HG03175 (cell line): ENCODE results near the gene EXOC6B.
A peak's percentile ranks its signal among the peaks of the same experiment; 100 is the strongest.
"Not testable (repeated sequence)": the region's sequence is repeated elsewhere in the genome, so short reads cannot be mapped to it uniquely, and the experiment has no call there.

Experiments used
- ATAC-seq: cut with Tn5 transposase; IDR thresholded peaks from one replicate; pipeline ENCODE4 v1.9.1; 2021; ENCODE audit warnings: mild to moderate bottlenecking, moderate library complexity; ENCODE audit not compliant: unreplicated experiment

Gene EXOC6B

GRCh38 chr2:72685638-72686213 lies 140.1 kb downstream of the EXOC6B start:
- ATAC-seq = no peak

- no peak for ATAC-seq
Measured at GRCh38 chr2:72682061-72682460, 143.8 kb downstream of the EXOC6B start.

- ATAC-seq = no peak
Measured at GRCh38 chr2:72681016-72681995, 144.5 kb downstream of the EXOC6B start.

GRCh38 chr2:72678024-72678423 lies 147.8 kb downstream of the EXOC6B start:
- peak; percentile 83 for ATAC-seq

- ATAC-seq = no peak
Measured at GRCh38 chr2:72676341-72677025, 149.3 kb downstream of the EXOC6B start.

GRCh38 chr2:72674982-72675915 lies 150.6 kb downstream of the EXOC6B start:
- ATAC-seq = no peak

- no peak for ATAC-seq
Measured at GRCh38 chr2:72673279-72673678, 152.6 kb downstream of the EXOC6B start.

GRCh38 chr2:72669121-72669520 lies 156.7 kb downstream of the EXOC6B start:
- ATAC-seq = no peak

GRCh38 chr2:72668647-72669046 lies 157.2 kb downstream of the EXOC6B start:
- no peak for ATAC-seq

GRCh38 chr2:72665448-72665847 lies 160.4 kb downstream of the EXOC6B start:
- ATAC-seq = no peak

- no peak for ATAC-seq
Measured at GRCh38 chr2:72661985-72662384, 163.8 kb downstream of the EXOC6B start.

GRCh38 chr2:72649810-72650209 lies 176.0 kb downstream of the EXOC6B start:
- no peak for ATAC-seq

GRCh38 chr2:72641221-72641620 lies 184.6 kb downstream of the EXOC6B start:
- not testable (repeated sequence) for ATAC-seq

GRCh38 chr2:72638600-72639211 lies 187.1 kb downstream of the EXOC6B start:
- no peak for ATAC-seq

- ATAC-seq = no peak
Measured at GRCh38 chr2:72636210-72636609, 189.6 kb downstream of the EXOC6B start.

GRCh38 chr2:72630767-72631166 lies 195.1 kb downstream of the EXOC6B start:
- no peak for ATAC-seq

- ATAC-seq = no peak
Measured at GRCh38 chr2:72629062-72629461, 196.8 kb downstream of the EXOC6B start.

- no peak for ATAC-seq
Measured at GRCh38 chr2:72627083-72627482, 198.8 kb downstream of the EXOC6B start.

GRCh38 chr2:72625366-72625765 lies 200.5 kb downstream of the EXOC6B start:
- no peak for ATAC-seq

GRCh38 chr2:72623481-72623880 lies 202.4 kb downstream of the EXOC6B start:
- ATAC-seq = no peak
